Renal cortex interstitium (tissue), 11 donors: ENCODE measurements around the gene CD55. TPM values are rescaled to one million over a fixed set of nuclear protein-coding genes. Genes with fewer than 3 reads are reported as not detected.

Experiments
- DNase-seq, 11 donors: peaks; one replicate each; pipeline ENCODE4 v3.0.0-alpha.2; 2013; ENCODE audit warnings: low read depth in 9 of 11, low spot score in 4 of 11; ENCODE audit errors: extremely low read depth in 1 of 11
- polyA plus RNA-seq, 3 donors: library from polyadenylated mRNA; unstranded; fragments of 120-200 nt; gene quantifications; one replicate each; pipeline ENCODE4 v1.2.1, GENCODE V29; 2013; ENCODE audit not compliant: insufficient read length in 3 of 3

CD55 gene
- polyA plus RNA-seq, 3 donors = 47.8 to 60.8 (median 53.9) TPM

DNA sequence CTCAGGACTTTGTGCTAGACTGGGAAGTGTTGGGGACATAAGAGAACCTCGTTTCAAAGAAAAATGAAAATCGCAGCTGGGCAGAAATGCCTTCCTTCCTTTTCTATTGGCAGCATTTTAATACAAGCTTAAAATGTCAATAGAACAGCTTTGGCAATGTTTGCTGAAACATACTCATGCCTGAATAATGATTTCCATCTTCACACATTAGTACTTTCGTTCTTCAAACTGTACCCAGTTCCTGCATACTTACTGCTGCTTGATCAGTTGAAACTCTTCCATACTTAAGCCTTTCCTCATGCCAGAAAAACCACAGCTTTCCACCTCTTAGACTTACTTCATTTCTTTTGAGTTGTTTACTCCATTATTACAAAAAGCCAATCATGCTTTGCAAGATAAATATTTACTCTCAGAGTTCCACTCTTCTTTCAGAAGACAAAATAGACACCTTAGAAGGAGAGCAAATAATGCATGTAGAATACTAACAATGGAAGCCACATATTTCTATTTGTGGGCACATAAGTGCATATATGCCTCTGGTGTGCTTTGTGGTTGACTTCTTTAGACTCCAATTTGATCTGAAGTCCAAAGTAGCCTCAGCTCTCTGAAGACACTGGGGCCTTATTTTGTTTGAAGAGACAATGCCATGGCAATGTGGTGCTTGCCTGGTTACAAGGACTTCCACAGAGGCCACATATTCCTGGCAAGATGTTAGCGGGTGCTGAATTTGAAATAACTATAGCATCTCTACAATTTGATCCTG lies 22.7 kb upstream of the CD55 start:
- no peak for DNase-seq

DNA sequence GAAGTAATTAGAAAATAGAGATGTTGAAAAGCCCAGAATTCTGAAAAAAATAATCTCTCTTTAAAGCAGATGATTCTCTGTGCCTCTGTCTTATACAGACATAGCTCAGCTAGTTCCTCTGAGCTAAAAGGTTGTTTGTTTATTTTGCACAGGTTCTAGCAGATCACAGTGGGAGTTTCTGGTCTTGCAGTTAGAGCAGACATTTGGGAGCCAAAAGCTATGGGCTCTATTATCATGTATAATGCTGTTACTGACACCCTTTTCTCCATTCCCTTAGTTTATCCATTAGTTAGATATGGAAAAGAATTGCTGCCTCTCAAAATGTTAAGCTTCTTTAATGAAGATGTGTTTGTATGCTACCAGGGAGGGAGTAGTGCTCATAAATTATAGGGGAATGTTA lies 20.5 kb upstream of the CD55 start:
- DNase-seq = no peak

- DNase-seq = no peak
Measured at GRCh38 chr1:207302618-207303393, 18.7 kb upstream of the CD55 start.

DNA sequence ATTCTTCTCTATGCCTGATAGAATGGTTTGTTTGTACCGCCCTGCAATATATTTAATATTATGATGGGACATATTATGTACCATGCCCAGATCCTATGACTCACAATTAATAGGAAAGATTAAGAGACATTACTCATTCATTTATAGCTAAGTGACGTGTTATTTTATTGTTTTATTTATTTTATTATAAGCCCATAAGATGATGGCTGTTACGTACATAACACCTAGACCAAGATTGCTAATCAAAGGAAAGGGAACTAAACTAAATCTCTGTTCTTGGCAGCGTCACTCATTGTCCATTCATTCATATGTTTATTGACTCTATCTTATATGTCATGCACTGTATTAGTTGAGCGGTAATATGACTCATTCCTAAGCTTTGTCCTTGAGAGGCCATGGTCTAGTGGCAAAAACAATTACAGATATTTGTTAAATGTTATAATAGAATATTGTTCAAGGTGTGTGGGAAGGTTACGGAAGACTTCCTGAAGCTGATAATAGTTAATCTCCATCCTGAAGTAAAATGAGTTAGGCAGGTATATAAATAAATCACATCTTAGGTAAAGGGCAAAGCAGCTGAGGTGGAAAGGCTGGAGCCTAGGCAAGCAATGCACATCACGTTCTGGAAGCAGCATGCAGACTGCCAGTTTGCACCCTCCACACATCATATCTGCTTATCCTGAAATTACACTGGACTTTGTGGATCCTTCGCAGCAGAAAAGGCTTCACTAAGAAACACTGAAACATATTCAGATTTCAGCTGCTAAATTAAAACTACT lies 16.6 kb upstream of the CD55 start:
- no peak for DNase-seq

DNA sequence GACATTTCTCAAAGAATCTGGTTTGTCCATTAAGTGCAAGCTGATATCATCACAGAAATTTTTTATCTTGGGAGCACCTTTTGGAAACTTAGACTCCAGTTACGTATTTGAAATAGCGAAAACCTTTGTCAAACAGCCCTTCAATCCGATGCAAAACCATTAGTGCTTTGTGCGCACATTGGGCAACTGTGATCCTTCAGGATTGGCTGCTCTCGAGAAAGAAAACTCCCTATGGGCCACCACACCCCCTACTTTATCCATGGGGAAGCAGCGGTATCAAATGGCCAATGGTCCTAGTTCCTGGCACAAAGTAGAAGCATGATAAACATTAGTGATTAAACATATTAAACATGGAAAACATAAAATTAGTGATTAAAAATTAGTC lies 16.0 kb upstream of the CD55 start:
- DNase-seq = no peak

DNA sequence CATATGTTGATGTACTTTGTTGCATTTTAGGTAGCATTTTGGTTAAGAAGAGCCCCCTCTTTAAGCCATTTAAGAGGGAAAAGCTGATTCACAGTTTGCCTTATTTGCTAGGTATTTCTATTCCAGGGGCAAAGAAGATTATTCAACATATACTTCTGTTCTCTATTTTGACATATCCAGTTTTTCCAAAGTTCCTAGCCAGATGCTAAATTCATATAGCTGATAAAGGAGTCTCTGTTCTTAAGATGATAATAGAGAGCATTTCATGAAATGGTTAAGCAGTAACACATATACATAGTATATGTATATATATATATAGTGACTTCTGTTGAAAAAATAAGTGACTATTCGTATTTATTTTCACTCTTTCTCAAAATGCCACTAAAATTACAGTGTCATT lies 15.5 kb upstream of the CD55 start:
- DNase-seq = no peak

DNA sequence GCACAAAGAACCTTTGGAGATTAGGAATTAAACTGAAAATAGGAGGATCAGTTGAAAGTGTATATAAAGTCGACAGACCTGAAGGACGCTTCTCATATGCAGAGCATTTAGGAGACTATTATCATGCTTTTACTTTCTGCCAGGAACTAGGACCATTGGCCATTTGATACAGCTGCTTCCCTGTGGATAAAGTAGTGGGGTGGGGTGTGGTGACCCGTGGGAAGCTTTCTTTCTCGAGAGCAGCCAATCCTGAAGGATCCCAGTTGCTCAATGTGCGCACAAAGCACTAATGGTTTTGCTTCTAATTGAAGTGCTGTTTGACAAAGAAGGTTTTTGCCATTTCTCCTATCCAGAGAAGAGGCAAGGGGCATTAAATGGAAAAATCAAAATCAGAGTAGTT lies 14.9 kb upstream of the CD55 start:
- no peak for DNase-seq

DNA sequence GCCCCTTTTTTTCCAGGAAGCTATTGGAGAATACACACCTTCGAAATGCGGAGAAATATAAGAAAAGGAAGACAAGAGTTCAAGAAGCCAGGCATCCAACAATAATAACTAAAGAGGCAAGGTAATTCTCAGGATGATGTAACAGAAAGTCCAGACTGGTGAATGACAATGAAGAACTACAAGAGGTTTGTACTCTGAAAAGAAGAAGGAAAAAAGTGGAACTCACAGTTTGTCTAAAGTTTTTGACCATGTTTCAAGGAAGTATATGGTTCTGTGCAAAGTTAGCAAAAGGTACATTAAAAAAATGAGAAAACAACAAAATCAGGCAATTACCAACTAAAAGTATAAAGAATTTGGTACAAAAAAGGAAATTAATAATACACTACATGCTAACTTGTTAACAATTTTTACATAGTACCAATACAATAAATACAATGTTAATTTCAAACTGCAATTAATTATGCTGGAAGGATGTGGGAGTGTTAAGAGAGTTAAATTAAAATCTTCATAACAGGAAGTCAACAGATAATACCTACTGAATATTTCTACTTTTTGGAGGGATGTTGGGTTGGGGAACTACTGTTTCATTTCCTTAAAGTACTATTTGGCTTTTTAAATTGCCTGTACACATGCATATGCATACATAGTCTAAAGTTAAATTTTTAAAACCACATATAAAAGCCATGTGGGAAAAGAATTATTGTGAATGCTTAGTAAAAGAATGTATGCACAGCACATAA lies 12.9 kb upstream of the CD55 start:
- no peak for DNase-seq

DNA sequence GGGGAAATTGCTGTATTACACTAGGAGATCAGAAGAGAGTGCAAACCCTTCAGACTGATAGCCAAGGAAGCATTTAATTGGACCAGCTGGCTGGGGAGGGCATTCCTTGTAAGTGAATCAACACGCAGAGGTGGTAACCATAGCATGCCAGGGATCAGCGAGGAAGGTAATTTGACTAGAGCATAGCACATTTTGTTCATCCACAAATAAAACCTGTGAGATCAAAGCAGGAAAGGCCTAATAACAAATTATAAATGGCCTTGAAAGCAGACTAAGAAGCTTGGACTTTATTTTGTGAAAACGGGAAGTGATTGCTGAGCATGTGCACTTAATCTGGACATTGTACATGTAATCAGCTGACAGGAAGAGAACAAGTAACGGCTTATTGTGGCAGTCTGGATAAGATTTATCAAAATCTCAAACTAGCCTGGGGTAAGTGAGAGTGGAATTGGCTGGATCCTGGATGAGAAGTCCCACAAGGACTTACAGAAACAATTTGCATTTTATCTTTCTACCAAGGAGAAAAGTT lies 11.7 kb upstream of the CD55 start:
- DNase-seq = no peak

DNA sequence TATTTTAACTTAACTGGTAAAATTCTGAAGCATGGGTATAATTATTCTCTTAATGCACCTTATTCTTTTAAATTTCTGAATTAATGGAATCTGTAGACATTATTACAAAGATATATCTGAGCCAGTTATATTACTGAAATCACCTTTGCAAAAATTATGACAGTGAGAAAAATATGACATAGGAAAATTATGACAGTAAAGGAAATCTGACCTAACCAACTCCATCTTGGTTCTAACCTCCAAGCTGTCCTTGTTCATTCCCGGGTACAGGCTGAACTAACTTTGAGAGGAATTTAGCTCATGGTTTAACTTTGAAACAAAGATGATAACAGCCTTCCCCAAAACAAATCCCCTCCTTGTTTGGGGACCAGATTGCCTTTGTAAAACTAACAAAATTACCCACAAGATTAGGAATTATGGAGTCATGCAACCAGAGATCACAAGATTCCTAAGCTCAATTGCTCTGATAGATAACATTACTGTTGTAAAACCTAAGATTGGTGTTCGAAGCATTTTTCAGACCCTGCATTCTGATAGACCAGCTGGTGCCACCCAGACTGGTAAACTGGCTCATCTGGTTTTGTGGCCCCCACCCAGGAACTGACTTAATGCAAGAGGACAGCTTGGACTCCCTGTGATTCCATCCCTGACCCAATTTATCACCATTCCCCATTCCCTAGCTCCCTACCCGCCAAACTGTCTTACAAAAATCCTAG lies 9.4 kb upstream of the CD55 start:
- no peak for DNase-seq

DNA sequence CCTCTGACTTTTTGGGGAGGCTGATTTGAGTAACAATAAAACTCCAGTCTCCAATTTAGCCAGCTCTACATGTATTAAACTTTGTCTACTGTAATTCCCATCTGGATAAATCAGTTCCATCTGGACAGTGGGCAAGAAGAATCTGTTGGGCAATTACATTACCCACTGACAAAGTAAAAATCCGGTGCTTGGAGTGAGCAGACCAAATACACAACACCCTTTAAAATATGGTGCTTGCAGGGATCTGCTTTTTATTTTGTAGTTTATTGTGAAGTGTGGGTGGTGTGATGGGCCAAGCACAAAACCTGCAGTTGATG lies 8.9 kb upstream of the CD55 start:
- DNase-seq = no peak

GRCh38 chr1:207313131-207313530 lies 8.3 kb upstream of the CD55 start:
- no peak for DNase-seq

GRCh38 chr1:207314816-207315215 lies 6.7 kb upstream of the CD55 start:
- DNase-seq = no peak

DNA sequence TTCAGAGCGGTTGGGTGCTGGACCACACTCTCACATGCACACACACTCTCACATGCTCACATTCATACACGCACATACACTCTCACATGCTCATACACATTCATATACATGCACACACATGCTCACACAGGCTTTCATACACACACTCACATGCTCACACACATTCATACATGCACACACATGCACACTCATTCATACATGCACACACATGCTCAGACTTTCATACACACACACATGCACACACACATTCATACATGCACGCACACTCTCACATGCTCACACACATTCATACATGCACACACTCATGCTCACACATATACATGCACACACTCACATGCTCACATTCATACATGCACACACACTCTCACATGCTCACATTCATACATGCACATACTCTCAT lies 6.0 kb upstream of the CD55 start:
- no peak for DNase-seq

DNA sequence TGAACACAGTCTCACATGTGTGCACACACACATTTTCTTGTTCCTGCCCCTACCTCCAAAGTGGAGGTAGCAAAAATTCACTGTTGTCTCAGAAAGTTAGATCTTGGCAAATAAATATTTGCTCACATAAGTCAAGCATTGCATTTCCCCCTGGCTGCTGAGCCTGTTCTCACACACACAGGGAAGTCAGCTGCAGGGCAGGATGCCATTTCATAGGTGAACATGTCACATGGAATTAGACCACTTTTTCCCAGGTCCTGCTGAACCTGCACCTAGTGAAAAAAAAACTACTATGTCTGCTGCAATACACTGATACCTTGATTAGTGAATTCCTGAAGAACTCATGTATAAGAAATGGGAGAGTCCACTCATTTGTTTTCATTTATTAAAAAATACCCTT lies 5.3 kb upstream of the CD55 start:
- peak in 1 of 11 donors; percentile 30 for DNase-seq

GRCh38 chr1:207316622-207317391 lies 4.7 kb upstream of the CD55 start:
- DNase-seq = peak in 5 of 11 donors; percentile 31 to 66 (median 64)

GRCh38 chr1:207317561-207317960 lies 3.9 kb upstream of the CD55 start:
- no peak for DNase-seq

DNA sequence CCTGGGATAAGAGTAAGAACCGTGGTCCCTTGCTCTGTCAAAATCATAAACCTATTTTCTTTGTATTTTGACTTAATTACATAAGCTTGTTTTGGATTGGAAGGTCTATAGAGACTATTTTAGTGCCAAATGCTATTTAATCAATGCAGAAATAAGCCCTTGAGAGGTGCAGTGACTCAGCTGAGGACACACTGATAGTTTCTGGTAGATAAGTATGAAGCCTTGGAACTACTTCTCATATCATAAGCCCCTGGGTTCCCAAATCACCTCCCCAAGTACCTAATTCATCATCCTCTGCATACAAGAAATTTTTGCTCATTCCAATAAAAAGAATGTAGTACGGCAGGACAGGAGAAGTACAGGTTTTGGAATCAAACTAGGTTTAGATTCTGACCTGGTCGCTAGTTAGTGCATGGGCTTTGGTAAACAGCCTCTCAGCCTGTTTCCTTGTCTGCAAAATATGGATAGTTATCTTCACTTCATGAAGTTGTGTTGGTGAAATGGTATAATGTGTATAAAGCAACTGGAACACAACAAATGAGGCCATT lies 3.3 kb upstream of the CD55 start:
- no peak for DNase-seq
